GM23338 (cell line): ENCODE data around the gene STAB2.

Experiments used
- CREB1 ChIP-seq: fragments of 250-450 bp; sonication (Bioruptor Pico); IDR thresholded peaks from 2 replicates; pipeline ENCODE4 v1.5.0; 2020; ENCODE audit warnings: low read depth, mild to moderate bottlenecking, moderate library complexity
- CTCF ChIP-seq, 2 experiments: fragments of 200-600 bp in 1 of 2; sonication (generic) in 1 of 2; conservative IDR thresholded peaks; 2 replicates each; pipeline versions ENCODE4 v1.5.1 to v1.6.1; 2016 to 2017; ENCODE audit warnings: antibody characterized with exemption in 2 of 2, low read depth in 2 of 2, mild to moderate bottlenecking in 2 of 2, moderate library complexity in 1 of 2
- ETS1 ChIP-seq: IDR thresholded peaks from 2 replicates; pipeline ENCODE4 v1.6.1; 2016; ENCODE audit warnings: antibody characterized with exemption
- EZH2 ChIP-seq: fragments of 200-600 bp; sonication (generic); IDR thresholded peaks from one replicate; pipeline ENCODE4 v1.8.0; 2017; ENCODE audit warnings: antibody characterized with exemption, mild to moderate bottlenecking, low read depth; ENCODE audit not compliant: unreplicated experiment
- EZH2phosphoT487 ChIP-seq: fragments of 200-600 bp; sonication (generic); IDR thresholded peaks from one replicate; pipeline ENCODE4 v1.8.1; 2018; ENCODE audit warnings: antibody characterized with exemption; ENCODE audit not compliant: unreplicated experiment
- JUNB ChIP-seq: IDR thresholded peaks from one replicate; pipeline ENCODE4 v1.6.1; 2016; ENCODE audit warnings: antibody characterized with exemption; ENCODE audit not compliant: unreplicated experiment
- NANOG ChIP-seq: IDR thresholded peaks from 2 replicates; pipeline ENCODE4 v1.6.1; 2016; ENCODE audit warnings: antibody characterized with exemption, borderline replicate concordance
- POLR2AphosphoS5 ChIP-seq: IDR thresholded peaks from 2 replicates; pipeline ENCODE4 v1.6.1; 2016; ENCODE audit warnings: antibody characterized with exemption, low read depth
- REST ChIP-seq: IDR thresholded peaks from one replicate; pipeline ENCODE4 v1.6.1; 2018; ENCODE audit warnings: antibody characterized with exemption; ENCODE audit not compliant: unreplicated experiment
- STAT1 ChIP-seq: IDR thresholded peaks from one replicate; pipeline ENCODE4 v1.6.1; 2016; ENCODE audit warnings: antibody characterized with exemption; ENCODE audit not compliant: unreplicated experiment
- ZNF114 ChIP-seq: fragments of 250-450 bp; sonication (Bioruptor Pico); IDR thresholded peaks from 2 replicates; pipeline ENCODE4 v1.5.0; 2020; ENCODE audit warnings: mild to moderate bottlenecking, moderate library complexity
- ZNF331 ChIP-seq: fragments of 250-450 bp; sonication (Bioruptor Pico); IDR thresholded peaks from 2 replicates; pipeline ENCODE4 v1.5.0; 2020; ENCODE audit warnings: low read depth, mild to moderate bottlenecking, moderate library complexity
- ZNF462 ChIP-seq: fragments of 250-450 bp; sonication (Bioruptor Pico); IDR thresholded peaks from 2 replicates; pipeline ENCODE4 v1.5.0; 2020; ENCODE audit warnings: mild to moderate bottlenecking, moderate library complexity

GRCh38 chr12:103794309-103795213 lies 207.5 kb downstream of the STAB2 start:
- TF ChIP-seq CREB1 (no peak), CTCF (conservative IDR thresholded peaks at IDR 0.05; ENCODE audit: low read depth in 2 of 2) (no peak), EZH2 (no peak), REST (no peak), EZH2phosphoT487 (no peak), JUNB (no peak), POLR2AphosphoS5 (no peak), STAT1 (no peak), ZNF462 (CRISPR knock-in tag) (no peak), ZNF331 (CRISPR knock-in tag) (no peak), ZNF114 (no peak), ETS1 (no peak), NANOG (no peak)
